ENCODE data around the gene KCNN1.

DNA sequence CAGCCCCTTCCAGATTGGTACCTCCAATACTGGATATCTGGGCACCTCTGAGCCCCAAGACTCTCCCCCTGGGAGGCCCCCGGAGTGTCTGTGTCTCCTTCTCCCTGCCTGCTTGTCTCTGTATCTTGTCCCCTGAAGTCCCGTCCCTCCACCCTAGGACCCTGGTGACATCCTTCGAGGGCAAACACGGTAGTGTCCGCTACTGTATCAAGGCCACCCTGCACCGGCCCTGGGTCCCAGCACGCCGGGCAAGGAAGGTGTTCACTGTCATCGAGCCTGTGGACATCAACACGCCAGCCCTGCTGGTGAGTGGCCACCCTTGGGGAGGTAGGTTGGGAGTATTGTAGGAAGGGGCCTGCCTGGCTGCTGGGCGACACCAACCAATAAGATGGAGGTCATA is 41.9 kb downstream of the KCNN1 start:
- TF ChIP-seq POLR2A (IDR thresholded peaks at IDR 0.05): no peak
- TF ChIP-seq, protein P1, sequence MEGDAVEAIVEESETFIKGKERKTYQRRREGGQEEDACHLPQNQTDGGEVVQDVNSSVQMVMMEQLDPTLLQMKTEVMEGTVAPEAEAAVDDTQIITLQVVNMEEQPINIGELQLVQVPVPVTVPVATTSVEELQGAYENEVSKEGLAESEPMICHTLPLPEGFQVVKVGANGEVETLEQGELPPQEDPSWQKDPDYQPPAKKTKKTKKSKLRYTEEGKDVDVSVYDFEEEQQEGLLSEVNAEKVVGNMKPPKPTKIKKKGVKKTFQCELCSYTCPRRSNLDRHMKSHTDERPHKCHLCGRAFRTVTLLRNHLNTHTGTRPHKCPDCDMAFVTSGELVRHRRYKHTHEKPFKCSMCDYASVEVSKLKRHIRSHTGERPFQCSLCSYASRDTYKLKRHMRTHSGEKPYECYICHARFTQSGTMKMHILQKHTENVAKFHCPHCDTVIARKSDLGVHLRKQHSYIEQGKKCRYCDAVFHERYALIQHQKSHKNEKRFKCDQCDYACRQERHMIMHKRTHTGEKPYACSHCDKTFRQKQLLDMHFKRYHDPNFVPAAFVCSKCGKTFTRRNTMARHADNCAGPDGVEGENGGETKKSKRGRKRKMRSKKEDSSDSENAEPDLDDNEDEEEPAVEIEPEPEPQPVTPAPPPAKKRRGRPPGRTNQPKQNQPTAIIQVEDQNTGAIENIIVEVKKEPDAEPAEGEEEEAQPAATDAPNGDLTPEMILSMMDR (IDR thresholded peaks at IDR 0.05): no peak

Data from thyroid gland (tissue), 4 donors.